HEK293T (cell line): ENCODE data around the gene MTX1.
"Not testable (repeated sequence)": the region's sequence is repeated elsewhere in the genome, so short reads cannot be mapped to it uniquely, and the experiment has no call there.

Source experiments
- CTCF ChIA-PET: fragments of 350-600 bp; formaldehyde crosslinking; extraction: SDS; loops from one replicate; lab custom pipeline; 2021; ENCODE audit warnings: antibody characterized with exemption, inconsistent platforms; lab: Yijun Ruan, JAX
- POLR2A ChIA-PET: fragments of 350-600 bp; formaldehyde crosslinking; extraction: SDS; loops from one replicate; lab custom pipeline; 2020; ENCODE audit warnings: antibody characterized with exemption, inconsistent platforms; lab: Yijun Ruan, JAX
- DNase-seq: peaks from one replicate; pipeline ENCODE4 v3.0.0; 2012; ENCODE audit warnings: mixed read lengths; ENCODE audit errors: extremely low spot score
- ARNT ChIP-seq: fragments of 450-650 bp; IDR thresholded peaks from 2 replicates; pipeline ENCODE4 v1.6.1; 2017; ENCODE audit warnings: mild to moderate bottlenecking
- BHLHE40 ChIP-seq: fragments of 450-650 bp; IDR thresholded peaks from 2 replicates; pipeline ENCODE4 v1.6.1; 2016; ENCODE audit warnings: mild to moderate bottlenecking, moderate library complexity, borderline replicate concordance
- CTBP1 ChIP-seq: fragments of 450-650 bp; IDR thresholded peaks from 2 replicates; pipeline ENCODE4 v1.6.1; 2016; ENCODE audit warnings: borderline replicate concordance
- ELF4 ChIP-seq: fragments of 450-650 bp; IDR thresholded peaks from 2 replicates; pipeline ENCODE4 v1.6.1; 2017; ENCODE audit warnings: antibody characterized with exemption
- FOXA1 ChIP-seq: fragments of 450-650 bp; IDR thresholded peaks from 2 replicates; pipeline ENCODE4 v1.6.1; 2016; ENCODE audit warnings: mild to moderate bottlenecking
- FOXK2 ChIP-seq: fragments of 450-650 bp; IDR thresholded peaks from 2 replicates; pipeline ENCODE4 v1.6.1; 2016; ENCODE audit warnings: mild to moderate bottlenecking
- FOXM1 ChIP-seq: fragments of 450-650 bp; IDR thresholded peaks from 2 replicates; pipeline ENCODE4 v1.6.1; 2017; ENCODE audit warnings: mild to moderate bottlenecking, borderline replicate concordance
- HDGF ChIP-seq: fragments of 450-650 bp; IDR thresholded peaks from 2 replicates; pipeline ENCODE4 v1.6.1; 2017; ENCODE audit warnings: antibody characterized with exemption, borderline replicate concordance
- L3MBTL2 ChIP-seq: fragments of 450-650 bp; conservative IDR thresholded peaks from 2 replicates; pipeline ENCODE4 v1.6.1; 2016; ENCODE audit warnings: mild to moderate bottlenecking
- LEF1 ChIP-seq: fragments of 450-650 bp; IDR thresholded peaks from 2 replicates; pipeline ENCODE4 v1.6.1; 2017; ENCODE audit warnings: mild to moderate bottlenecking, borderline replicate concordance
- NFRKB ChIP-seq: fragments of 450-650 bp; IDR thresholded peaks from 2 replicates; pipeline ENCODE4 v1.6.1; 2016; ENCODE audit warnings: mild to moderate bottlenecking, moderate library complexity
- SP1 ChIP-seq: fragments of 450-650 bp; IDR thresholded peaks from 2 replicates; pipeline ENCODE4 v1.6.1; 2017
- SUZ12 ChIP-seq: fragments of 450-650 bp; IDR thresholded peaks from 2 replicates; pipeline ENCODE4 v1.6.1; 2016; ENCODE audit warnings: mild to moderate bottlenecking
- TARDBP ChIP-seq: fragments of 450-650 bp; IDR thresholded peaks from 2 replicates; pipeline ENCODE4 v1.6.1; 2016
- ZNF384 ChIP-seq: fragments of 450-650 bp; IDR thresholded peaks from 2 replicates; pipeline ENCODE4 v1.6.1; 2016
- TF ChIP-seq, protein P1 (sequence below): fragments of 450-650 bp; IDR thresholded peaks from 2 replicates; pipeline ENCODE4 v1.6.1; 2016

Gene MTX1

DNA sequence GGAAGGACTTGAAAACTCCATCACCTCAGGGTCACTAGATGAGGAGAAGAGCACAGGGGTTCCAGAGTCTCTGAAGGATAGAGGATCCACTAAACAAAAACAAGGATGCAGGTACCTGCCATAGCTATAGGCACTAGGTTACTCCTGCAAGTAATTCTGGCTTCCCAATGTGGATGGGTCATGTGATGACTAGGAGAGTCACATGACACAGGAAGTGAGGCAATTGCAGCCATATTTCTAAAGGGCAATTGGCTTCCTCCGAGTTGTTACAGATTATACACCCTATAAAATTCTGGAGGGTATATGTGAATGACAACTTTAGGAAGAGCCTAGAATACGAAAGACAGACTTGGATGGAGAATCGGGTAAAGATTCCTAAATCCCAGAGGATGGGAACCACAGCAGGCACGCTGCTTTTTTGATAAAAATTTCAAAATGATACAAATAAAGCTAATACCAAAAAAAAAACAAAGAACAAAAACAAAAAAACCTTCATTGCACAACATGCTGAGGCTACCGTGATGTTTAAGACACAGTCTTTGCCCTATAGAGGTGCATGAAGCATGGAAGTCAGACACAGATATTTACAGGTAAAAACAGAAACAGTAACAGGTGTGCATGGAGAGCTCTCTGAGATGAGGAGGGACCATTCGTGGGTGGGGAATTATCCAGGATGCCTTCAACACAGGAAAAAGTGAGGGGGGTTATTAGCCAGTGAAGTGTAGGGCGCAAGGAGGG is 10.5 kb downstream of the MTX1 start:
- CTCF ChIA-PET, result interaction anchor here (0.8 to 1.6 kb wide), 2 partner anchors 12 to 25 kb away, joined by 3 to 10 read pairs; partner anchors contain the start of gene THBS3
- TF ChIP-seq HDGF (no peak), SUZ12 (no peak), NFRKB (0 out of 2 replicates have a peak, but pooled peaks have one; percentile 38), FOXM1 (no peak), ARNT (no peak), ELF4 (peak; percentile 47; the same call in 1 of the 2 replicates)
- TF ChIP-seq, protein P1, sequence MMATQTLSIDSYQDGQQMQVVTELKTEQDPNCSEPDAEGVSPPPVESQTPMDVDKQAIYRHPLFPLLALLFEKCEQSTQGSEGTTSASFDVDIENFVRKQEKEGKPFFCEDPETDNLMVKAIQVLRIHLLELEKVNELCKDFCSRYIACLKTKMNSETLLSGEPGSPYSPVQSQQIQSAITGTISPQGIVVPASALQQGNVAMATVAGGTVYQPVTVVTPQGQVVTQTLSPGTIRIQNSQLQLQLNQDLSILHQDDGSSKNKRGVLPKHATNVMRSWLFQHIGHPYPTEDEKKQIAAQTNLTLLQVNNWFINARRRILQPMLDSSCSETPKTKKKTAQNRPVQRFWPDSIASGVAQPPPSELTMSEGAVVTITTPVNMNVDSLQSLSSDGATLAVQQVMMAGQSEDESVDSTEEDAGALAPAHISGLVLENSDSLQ, result no peak
- peak; percentile 74 for DNase-seq
- POLR2A ChIA-PET, result interaction anchor here (0.6 to 2.0 kb wide), 10 partner anchors 8 to 109 kb away, joined by 3 to 14 read pairs (median 5); partner anchors contain the start of genes CLK2, KRTCAP2, MTX1 and THBS3

DNA sequence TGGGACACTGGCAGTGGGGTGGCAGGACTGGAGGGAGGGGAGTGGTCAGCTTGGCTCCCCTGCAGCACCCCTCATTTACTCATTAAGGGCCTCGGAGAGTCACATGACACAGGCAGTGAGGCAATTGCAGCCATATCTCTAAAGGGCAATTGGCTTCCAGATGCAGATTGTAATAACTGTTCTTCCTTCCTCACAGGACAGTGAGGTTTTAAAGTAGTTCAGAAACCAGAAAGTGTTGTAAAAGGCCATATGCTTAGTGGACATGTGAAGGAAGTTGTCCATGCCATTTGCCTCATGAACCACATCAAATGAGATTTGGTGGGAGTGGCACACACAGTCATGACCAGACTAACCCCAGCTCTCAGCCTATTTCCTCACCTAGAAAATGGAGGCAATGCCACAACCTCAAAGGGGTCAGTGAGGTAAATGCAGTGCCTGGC is 11.1 kb downstream of the MTX1 start:
- TF ChIP-seq NFRKB, result no peak
- no peak for TF ChIP-seq FOXM1
- TF ChIP-seq ELF4, result no peak
- no peak for TF ChIP-seq TARDBP
- TF ChIP-seq SUZ12, result no peak
- no peak for TF ChIP-seq L3MBTL2
- TF ChIP-seq HDGF, result no peak
- no peak for TF ChIP-seq ZNF384
- no peak for TF ChIP-seq FOXK2
- no peak for TF ChIP-seq LEF1
- no peak for TF ChIP-seq CTBP1
- no peak for TF ChIP-seq ARNT
- no peak for TF ChIP-seq BHLHE40
- TF ChIP-seq FOXA1, result no peak
- TF ChIP-seq, protein P1, result no peak
- TF ChIP-seq SP1, result no peak
- CTCF ChIA-PET, result interaction anchor here (0.8 to 1.6 kb wide), 2 partner anchors 12 to 25 kb away, joined by 3 to 10 read pairs; partner anchors contain the start of gene THBS3
- POLR2A ChIA-PET, result interaction anchor here (0.6 to 2.0 kb wide), 9 partner anchors 8 to 108 kb away, joined by 3 to 14 read pairs (median 4); partner anchors contain the start of genes CLK2, KRTCAP2, MTX1 and THBS3
- peak; percentile 39 for DNase-seq

DNA sequence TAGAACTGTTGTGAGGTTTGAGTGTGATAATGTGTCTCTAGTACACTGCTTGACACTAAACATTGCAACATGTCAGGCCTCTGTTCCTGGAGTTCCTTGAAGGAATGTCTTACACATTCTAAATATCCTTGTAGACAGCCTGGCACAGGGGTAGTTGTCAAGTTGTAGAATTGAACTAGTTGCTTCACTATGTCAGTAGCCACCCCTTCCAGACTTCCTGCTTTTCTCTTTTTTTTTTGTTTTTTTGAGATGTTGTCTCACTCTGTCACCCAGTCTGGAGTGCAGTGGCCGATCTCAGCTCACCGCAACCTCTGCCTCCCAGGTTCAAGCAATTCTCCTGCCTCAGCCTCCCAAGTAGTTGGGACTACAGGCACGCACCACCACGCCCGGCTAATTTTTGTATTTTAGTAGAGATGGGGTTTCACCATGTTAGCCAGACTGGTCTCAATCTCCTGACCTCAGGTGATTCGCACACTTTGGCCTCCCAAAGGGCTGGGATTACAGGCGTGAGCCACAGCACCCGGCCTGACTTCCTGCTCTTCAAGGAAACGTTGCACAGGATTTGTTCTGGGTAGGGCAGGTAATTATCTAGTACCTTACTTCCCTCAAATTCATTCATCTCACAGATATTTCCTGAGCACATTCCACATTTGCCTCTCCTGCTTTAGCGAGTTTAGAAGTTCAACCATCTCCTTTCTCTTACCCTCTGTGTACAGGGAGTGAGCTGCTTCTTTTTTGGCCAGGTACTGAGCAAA is 11.9 kb downstream of the MTX1 start:
- CTCF ChIA-PET, DNase-seq, POLR2A ChIA-PET: not testable (repeated sequence)

DNA sequence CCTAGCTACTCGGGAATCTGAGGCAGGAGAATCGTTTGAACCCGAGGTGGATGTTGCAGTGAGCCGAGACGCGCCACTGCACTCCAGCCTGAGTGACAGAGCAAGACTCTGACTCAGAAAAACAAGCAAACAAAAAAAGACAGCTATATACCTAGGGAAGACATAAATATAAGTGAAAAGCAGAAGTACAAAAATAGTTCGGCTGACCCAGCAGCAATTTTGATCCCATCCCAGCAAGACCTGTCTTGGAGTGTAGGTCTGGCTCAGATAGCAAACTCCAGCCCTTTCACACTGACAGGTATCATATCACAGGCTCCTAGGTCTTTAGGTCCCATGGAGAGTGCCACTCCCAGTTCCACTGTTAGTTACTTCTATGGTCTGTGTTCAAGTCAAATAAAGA is 14.6 kb downstream of the MTX1 start:
- TF ChIP-seq SP1 (no peak), ELF4 (no peak), LEF1 (no peak), FOXK2 (no peak), FOXA1 (no peak), HDGF (no peak)
- ChIA-PET CTCF (no interaction called here), POLR2A (interaction anchor here (1.6 to 2.7 kb wide), 2 partner anchors 14 to 50 kb away, joined by 5 to 9 read pairs; partner anchors contain the start of genes KRTCAP2, MTX1 and THBS3)
- no peak for DNase-seq

DNA sequence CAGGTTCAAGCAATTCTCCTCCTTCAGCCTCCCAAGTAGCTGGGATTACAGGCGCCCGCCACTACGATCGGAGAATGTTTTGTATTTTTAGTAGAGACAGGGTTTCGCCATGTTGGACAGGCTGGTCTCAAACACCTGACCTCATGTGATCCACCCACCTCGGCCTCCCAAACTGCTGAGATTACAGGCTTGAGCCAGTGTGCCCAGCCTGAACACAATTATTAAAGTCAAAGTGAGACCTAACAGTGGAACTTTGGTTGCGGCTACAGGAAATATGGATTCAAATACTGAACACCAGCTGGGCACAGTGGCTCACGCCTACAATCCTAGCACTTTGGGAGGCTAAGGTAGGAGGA is 16.9 kb downstream of the MTX1 start:
- CTCF ChIA-PET, result interaction anchor here (1.6 to 5.4 kb wide), 2 partner anchors 18 to 50 kb away, joined by 6 to 20 read pairs; partner anchors contain the start of gene THBS3
- POLR2A ChIA-PET, result interaction anchor here (1.1 to 1.2 kb wide), 3 partner anchors 17 to 98 kb away, joined by 3 to 4 read pairs (median 3); partner anchors contain the start of genes MTX1 and THBS3
- DNase-seq, result not testable (repeated sequence)

DNA sequence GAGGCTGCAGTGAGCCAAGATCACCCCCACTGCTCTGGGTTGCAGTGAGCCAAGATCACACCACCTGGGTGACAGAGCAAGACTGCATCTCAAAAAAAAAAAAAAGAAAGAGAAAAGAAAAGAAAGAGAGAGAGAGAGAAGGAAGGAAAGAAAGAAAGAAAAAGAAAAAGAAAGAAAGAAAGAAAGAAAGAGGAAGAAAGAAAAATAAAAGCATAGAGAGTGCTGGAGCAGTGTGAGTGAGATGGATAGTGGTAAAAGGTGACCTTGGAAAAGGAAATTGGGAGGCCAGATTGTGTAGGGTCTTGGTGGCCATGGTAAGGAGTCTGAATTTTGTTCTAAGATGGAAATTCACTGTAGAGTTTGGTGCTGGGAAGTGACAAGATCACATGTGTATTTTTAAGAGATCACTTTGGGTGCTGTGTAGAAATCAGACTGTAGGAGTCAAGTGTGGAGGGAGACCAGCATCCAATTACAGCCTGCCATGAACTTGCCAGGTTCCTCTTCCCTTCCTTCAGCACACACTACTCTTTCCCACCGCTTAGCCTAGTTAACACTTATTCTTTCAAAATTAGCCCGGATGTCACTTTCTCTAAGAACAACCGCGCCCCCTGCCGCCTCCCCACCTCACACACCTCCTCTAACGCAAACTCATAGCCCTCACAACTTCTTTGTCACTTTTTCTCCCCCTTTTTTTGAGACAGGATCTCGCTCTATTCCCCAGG is 17.9 kb downstream of the MTX1 start:
- DNase-seq, result peak; percentile 57
- TF ChIP-seq CTBP1, result no peak
- TF ChIP-seq ARNT, result no peak
- no peak for TF ChIP-seq SUZ12
- no peak for TF ChIP-seq SP1
- no peak for TF ChIP-seq FOXM1
- no peak for TF ChIP-seq ELF4
- ChIA-PET POLR2A (interaction anchor here (0.5 to 2.8 kb wide), 22 partner anchors 7 to 154 kb away, joined by 3 to 37 read pairs (median 4); partner anchors contain the start of genes CLK2, KRTCAP2, MTX1 and SCAMP3), CTCF (interaction anchor here (1.2 to 5.4 kb wide), 5 partner anchors 19 to 54 kb away, joined by 6 to 20 read pairs (median 7); partner anchors contain the start of genes KRTCAP2 and THBS3)
